ENCODE results near the gene ZSCAN22. TPM values are rescaled to one million over a fixed set of nuclear protein-coding genes. Genes with fewer than 3 reads are reported as not detected.

Gene ZSCAN22
- total and polyA plus RNA-seq, 2 of the 13 experiments (the other 11 are each of a cell fraction or from before 2014, with no cell fraction given), result 2.5 to 3.5 TPM

- no peak; the same call in 1 of the 2 replicates for TF ChIP-seq IRF9 (CRISPR knock-in tag; IDR thresholded peaks at IDR 0.05; ENCODE audit: borderline replicate concordance)
- peak; percentile 58 for TF ChIP-seq MAX (IDR thresholded peaks at IDR 0.05)
- TF ChIP-seq BCL3 (CRISPR knock-in tag; IDR thresholded peaks at IDR 0.05), result 0 out of 2 replicates have a peak, but pooled peaks have one; percentile 38
- 0 out of 2 replicates have a peak, but pooled peaks have one; percentile 19 for TF ChIP-seq ZNF143 (CRISPR knock-in tag; IDR thresholded peaks at IDR 0.05)
- TF ChIP-seq ZNF687 (CRISPR knock-in tag; IDR thresholded peaks at IDR 0.05), result peak; percentile 64
- TF ChIP-seq GABPB1 (CRISPR knock-in tag; IDR thresholded peaks at IDR 0.05), result peak; percentile 67
- TF ChIP-seq HNF4A (CRISPR knock-in tag; IDR thresholded peaks at IDR 0.05), result peak; percentile 80
- peak; percentile 52 for TF ChIP-seq HDAC1 (CRISPR knock-in tag; IDR thresholded peaks at IDR 0.05)
- peak; percentile 64 for TF ChIP-seq POLR2AphosphoS5 (IDR thresholded peaks at IDR 0.05; ENCODE audit: low read depth, low read length)
- TF ChIP-seq ZNF891 (CRISPR knock-in tag; IDR thresholded peaks at IDR 0.05), result 0 out of 2 replicates have a peak, but pooled peaks have one; percentile 24
- TF ChIP-seq PAXIP1 (CRISPR knock-in tag; conservative IDR thresholded peaks at IDR 0.05), result peak; percentile 95
- peak; percentile 50; the same call in 1 of the 2 replicates for TF ChIP-seq ARID3A (IDR thresholded peaks at IDR 0.05; ENCODE audit: low read depth, low read length)
Measured at GRCh38 chr19:58352760-58353671, 26.2 kb downstream of the ZSCAN22 start, which contains the start of gene A1BG (continued).
